H4 (cell line): ENCODE measurements around the gene ADGRL3. TPM values are rescaled to one million over a fixed set of nuclear protein-coding genes. Genes with fewer than 3 reads are reported as not detected.

ENCODE experiments used
- DNase-seq: peaks from one replicate; pipeline ENCODE4 v3.0.0-alpha.2; 2015; ENCODE audit warnings: low spot score
- total RNA-seq: library from RNA; depleted of rRNA; stranded (reverse); fragments of >200 nt; shearing (Covaris generic); gene quantifications from 2 replicates; pipeline ENCODE4 v1.2.3, GENCODE V29; 2014

Gene ADGRL3
- total RNA-seq, 1 experiment from 2014 or later, result not detected

DNA sequence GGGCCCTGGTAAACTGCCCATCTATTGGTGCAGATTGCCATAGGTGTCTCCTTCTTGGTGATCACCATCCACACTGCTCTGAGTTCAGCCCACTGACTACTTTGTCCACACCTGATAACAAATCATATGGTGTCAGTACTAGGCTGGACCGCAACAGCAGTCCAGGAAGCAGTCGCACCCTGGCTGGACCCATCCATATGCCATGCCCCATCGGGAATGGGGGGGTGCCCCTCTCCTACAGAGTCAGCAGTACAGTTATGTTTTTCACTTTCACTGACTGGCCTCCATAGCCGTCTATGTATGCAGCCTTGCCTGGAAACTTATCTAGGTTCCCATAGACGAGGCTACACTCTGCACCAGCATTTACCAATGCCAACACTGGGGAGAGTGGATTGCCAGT, 226.1 kb downstream of the ADGRL3 start:
- no peak for DNase-seq

DNA sequence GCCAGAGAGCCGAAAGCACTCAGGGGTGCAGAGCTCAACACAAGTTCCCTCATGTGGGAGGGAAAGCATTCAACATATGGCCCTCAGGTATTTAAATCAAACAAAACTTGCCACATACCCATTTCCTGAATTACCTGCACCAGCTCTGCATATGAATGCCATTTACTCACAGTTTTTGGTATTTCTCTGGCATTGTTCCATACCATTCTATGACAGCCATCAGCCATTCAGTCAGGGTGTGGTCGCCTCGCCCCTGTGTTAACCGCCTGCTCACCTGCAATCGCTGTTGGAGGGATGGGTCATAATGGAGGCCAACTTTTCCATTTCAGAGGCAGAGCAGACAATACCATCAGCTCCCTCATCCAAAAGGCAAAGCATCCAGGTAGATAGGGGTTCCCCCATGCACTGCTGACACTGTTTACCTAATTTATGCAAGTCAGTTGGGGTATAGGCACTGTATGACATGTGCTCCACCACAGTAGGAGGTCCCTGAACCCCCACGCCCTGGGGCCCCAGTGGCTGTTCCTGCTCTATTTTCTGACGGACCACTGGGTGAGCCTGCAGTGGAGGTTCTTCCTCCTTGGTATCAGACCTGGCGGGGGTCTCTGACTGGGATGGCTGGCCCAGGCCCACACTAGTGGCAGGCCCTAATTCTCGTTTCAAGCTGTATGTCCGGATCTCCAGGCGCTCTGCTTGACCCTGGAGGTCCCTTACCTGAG, 227.1 kb downstream of the ADGRL3 start:
- DNase-seq, result no peak

DNA sequence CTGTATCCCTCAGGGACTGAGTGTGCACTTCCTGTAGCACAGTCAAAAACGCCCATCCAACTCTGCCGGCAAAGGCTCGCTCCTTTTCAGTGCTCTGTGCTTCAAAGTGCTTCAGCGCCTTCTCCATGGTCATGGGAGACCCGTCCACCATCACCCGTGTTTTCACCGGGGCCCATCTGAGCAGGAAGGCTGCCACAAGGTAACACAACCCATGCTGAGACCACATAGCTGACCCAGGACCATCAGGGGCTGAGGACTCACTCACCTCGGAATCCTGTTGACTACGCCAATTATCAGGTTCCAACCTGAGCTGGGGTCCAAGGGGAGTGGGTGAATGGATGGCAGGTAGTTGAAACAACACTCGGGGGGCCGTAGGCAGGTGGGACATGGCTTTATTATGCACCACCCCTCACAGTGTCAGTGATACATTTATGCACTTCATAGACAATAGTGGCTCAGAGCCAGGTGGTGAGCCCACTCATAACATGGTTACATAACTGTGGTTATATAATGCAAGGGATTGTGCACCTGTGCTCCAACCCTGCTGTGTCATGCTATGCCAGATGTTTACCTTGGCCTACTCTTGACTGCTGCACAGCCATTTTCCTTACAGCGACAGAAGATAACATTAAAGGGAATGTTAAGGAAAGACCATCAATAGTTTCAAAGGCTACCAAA, 227.8 kb downstream of the ADGRL3 start:
- DNase-seq, result no peak

DNA sequence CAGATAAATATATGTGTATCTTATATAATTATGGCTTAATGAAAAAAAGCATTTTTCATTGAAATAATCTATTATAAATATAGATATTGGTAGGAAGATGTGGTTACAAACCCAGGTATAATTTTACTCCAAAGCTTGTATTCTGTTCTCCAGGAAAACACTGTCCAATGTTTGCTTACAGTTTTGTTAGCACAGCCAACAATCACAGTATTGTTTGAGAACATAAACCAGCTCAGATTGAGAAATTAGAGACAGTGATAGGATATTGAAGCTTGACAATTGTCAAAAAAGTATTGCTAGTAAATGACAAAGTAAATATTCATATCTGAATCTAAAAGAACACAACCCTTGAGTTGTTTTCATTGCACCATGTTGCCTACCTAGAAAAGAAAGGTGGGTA, 228.8 kb downstream of the ADGRL3 start:
- DNase-seq, result no peak

DNA sequence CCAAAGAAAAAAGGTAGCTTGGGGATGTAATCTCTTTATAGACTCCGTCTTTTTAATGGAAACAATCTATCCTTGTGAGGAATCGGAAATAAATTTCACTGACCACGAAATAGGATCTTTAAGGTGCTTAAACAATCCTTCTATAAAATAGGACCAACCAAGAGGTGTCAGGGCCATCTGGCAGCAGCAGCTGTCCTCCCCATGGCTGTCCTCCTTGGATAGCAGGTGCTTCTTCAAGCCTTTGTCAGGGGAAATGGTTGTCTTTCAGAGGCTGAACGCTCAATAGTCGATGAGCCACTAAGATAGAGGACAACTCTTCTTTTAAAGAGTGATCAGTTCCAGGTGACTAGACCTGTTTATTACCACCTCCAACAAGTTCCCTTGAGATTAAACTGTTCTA, 231.0 kb downstream of the ADGRL3 start:
- DNase-seq, result no peak

DNA sequence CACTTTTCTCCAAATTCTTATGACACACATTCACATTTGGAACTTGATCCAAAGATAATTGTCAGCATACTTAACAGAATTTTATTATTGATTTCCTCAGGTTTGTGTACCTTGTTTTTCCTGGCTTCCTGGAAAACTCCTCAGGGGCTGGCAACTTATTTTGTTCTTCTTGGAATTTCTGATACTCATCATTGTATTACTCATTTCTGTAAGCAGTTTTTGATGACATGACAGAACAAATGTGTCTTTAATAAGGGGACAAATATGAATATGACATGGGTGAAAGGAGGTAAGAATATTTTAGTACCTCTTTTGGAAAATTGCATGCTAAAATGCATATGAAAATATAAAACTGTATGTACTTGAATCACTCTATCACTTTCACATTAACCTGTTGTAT, 237.8 kb downstream of the ADGRL3 start:
- no peak for DNase-seq

DNA sequence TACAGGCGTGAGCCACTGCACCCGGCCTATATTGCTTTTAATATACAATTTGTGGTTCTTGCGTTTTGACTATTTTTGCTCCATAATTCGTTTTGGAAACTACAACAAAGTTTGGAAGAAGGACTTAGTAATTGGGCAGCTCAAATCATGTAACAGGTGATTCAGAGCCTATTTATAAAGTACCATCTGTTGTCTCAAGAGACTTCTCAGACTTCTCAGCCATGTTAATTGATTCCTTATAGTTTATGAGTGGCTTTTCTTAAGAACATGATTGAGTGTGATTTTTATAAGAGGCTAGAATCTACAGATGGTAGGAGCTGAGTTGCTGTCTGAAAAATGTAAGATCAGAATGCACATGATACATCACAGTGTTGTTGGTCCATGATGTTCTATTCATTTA, 240.2 kb downstream of the ADGRL3 start:
- DNase-seq, result no peak

DNA sequence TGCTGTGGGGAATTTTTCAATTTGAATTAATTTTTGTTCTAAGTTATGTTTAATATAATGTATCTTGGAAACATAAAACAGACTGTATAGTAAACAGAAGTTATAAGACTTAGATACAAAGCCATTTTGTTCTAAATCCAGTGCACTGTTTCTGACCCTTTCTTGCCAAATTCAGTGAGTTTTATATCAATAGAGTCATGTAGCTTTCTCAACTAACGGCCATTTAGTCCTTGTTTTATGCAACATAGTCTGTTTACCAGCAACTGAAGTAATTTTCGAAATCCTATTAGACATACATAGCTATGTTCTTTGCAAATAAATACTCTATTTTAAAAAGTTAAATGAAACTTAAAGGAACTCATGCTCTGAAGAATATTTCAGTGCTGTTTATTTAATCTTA, 242.8 kb downstream of the ADGRL3 start:
- no peak for DNase-seq

DNA sequence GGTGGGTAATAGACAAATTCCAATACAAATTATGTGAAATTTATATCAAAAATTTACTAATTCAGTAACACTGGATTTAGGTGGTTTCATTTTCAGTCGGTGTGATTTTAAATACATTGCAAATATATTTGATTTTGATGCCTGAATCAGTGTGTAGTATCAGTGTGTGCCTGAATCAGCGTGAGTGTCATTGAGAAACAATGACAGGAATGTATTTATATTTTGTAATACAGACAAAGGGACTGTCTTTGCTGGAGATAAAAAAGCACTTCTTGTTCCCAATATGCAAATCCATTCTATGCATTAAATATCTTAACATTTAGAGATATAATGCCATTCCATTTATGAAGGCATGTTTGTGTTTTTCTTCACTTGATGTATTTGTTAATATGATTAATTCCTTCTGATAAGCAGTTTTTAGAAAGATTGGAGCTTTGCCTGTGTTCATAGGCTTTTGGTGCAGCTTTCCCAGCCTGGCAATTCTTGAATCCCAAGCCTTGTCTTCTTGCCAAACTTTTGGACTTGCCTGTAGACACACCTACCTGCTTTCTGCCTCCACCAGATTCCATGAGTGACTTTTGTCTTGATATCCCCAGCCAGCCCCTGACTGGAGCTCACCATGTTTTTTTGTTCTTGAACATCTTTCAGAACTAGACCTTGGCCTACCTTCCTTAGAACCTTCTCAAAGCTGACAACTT, 243.8 kb downstream of the ADGRL3 start:
- no peak for DNase-seq

DNA sequence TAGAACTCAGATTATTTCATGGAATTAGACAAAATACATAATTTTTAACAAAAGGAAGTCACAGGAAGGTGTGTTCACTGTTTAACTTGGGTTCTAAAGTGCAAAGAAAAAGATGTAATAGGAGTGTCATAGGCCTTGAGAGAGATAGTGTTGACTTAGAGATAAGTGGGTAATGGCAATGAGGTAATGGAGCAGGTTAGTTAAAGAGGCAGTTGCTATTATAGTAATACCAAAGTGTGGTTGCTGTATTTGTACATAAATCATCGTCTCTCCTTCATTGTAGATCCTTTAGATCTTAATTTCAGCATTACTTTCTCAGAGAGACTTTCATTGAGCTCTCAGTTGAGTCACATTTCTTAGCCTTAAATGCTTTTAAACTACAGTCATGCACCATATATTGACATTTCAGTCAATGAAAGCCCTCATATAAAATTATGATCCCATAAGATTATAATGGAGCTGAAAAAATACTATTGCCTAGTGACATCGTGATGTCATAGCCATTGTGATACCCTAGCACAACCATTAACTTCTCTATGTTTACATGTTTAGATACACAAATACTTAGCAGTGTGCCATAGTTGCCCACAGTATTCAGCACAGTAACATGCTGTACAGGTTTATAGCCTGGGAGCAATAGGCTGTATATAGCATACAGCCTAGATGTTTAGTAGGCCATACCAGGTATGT, 245.4 kb downstream of the ADGRL3 start:
- no peak for DNase-seq

DNA sequence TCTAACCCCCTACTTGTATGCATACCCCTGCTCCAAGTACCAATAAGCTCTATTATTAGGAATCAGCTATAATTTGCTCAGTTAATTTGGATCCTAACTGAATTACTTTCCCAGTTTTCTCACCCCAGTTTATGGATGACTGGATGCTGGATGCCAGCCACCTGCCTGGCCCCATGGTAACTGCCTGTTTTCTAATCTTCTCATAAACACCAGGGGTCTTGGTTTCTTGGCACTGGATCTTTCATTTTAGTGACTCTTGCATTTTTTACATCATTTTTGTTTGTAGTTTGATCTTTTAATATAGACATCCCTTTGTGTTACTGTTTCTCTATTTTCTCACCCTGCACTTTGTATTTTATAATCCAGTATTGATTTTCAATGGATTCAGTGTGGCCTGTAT, 246.8 kb downstream of the ADGRL3 start:
- DNase-seq, result no peak

DNA sequence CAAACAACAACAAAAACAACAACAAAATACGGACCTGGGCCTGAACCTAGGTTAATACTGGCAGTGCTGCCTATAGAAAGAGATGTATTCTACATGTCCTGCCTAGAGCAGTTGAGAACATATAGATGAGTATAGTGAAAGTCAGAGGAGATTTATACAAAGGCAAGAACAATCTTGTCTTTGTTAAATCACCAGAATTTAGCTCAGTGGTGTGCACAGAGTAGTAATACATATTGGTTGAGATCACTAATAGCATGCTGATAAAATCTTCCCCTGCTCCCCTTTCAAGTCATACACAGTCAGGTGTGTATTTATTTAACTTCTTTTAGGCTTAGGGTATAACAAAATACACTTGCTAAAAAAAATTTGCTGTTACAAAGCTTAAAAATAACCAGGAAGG, 247.8 kb downstream of the ADGRL3 start:
- no peak for DNase-seq

DNA sequence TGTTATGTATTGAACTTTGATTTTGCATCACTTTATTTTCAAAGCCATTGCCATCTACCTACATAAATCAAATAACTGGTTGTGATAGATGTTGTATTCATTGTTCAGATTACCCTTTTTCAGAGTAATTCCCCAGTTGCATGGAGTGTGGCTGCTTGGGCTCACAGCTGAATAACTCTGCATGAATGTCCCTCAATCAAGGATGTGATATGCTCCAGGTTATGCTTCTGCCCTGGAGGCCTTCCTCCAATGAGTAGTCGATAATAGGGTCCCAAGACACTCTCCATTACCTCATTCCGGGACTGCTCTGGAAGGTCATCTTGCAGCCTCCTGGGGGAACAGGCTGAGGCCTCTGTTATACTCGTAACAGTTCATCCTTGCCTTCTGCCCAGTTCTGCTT, 251.8 kb downstream of the ADGRL3 start:
- no peak for DNase-seq

DNA sequence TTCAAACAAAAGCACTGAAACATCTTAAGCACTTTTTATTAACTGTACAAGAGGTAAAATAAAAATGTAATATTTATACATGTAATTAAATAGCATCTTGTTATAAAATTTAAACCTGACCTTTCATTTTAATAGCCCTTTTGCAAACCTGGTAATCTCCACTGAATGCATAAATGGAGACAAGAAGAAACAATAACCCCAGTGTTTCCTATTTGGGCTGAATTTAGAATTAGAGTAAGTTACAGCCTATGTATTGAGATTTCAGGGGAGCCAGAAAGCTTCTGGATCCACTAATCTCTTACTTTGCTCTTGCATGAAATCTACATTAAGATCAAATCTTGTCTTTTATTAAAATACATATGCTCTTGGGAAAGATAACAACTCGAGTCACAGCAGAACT, 261.8 kb downstream of the ADGRL3 start:
- no peak for DNase-seq

DNA sequence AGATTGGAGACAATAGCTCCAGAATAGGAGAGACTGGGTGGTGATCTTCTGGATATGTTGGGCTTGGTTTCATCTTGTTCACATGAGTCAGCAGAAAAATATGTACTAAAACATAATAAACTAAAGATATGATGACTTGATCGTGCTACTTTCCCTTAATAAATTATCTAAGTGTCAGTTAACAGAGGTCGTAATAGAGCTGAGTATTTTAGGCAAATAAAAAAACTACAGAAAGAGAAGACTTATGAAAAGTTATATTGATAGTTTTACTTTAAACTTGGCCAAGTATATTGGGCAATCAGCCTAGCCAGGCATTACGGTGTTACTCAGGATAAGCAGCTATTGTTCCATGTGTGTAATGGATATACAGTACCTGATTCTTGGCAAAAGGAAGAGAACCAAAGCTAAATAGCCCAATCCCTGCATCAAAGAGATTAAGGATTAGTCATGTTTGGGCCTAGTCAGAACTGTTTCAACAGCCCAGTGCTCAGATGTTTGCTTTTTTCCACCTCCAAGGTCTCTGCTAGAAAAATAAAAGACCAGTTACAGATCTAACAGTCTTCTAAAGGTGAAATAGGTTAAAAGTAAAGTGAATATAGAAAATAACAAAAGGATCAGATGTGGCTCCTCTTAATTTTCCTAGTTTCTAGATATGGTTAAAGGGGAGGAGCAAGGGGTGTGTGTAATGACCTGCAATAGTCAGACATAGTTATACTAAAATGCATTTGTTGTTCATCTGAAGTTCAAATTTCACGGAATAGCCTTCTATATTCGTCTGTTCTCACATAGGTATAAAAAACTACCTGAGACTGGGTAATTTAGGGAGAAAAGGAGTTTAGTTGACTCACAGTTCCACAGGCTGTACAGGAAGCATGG, 262.6 kb downstream of the ADGRL3 start:
- DNase-seq, result peak; percentile 46

DNA sequence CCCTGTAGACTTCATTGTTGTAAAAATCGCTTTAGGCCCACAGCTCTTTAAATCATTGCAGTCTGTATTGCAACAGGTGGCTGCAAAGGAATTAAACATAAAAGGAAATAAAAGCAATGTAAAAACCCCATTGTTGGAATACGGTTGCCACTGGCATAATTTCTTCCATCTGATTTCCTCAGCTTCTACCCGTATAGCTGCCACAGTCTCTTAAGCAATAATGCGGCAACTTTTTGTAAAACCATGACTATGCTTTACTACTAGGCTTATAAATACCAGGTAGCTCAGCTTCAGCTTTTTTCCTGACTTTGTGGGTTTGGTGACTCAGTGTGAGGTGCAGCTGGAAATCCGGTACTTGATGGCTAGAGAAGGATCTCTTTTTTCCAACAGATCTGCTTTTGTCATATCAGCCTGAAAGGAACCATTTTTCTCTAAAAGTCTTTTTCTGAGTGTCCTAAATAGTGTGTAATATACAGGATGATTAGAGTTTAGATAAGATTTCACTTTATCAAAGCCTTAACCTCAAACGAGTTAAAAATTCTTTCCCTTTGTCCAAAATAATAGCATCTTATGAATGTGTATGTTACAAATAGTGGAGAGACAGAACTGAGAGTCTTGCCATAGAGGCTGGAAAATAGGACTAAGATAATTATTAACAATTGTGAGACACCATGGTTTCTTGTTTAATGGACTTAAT, 268.0 kb downstream of the ADGRL3 start:
- DNase-seq, result peak; percentile 89

DNA sequence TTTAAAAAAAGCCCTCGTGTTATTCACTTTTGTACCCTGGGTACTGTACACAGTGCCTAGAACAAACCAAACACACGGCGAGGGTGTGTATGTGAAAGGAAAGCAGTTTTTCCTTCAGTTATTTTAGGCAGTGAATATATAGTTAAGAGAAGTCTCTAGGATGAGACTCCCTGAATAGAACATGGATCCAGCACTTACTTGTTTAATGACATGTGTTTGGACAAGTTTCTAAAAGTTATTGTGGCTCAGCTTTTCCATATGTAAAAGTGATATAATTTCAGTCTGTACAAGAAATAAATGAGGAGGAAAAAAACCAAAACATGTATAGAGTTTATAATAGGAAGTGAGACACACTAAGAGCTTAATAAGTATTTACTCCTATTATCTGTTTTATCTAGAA, 273.2 kb downstream of the ADGRL3 start:
- no peak for DNase-seq

DNA sequence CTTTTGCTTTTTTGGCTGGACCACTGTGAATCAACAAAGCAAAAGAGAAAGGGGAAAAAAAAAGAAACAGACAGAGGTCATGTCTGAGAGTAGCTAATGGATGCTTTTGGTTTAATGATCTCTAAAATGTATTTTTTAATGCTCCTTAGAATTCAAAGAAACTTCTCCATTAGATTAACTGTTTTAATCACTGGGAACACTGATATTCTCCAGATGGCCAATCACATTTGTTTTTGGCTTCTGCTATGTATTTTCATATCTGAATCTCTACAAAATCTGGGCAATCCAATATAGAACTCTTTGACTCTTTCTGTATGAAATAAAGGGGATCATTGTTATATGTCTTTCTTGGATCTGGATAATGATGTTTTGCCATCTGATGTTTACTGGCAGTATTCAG, 278.2 kb downstream of the ADGRL3 start:
- DNase-seq, result no peak

DNA sequence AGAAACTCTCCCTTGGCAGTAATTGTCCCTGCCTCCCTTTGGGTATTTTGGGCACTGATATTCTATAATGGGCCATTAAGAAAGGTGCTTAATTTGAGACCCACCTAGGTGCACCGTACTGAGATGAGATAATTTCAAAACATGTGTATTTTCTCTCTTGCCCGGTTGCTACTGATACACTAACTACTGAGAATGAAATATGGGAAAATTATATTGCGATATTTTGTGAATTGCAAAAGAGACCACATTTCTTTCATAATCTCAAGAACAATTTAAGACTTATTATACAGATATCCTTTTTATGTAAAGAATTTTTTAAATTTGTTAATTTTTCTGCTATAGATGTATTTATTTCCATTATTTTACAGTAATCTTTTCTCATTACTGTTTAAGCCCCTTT, 284.9 kb downstream of the ADGRL3 start:
- no peak for DNase-seq

DNA sequence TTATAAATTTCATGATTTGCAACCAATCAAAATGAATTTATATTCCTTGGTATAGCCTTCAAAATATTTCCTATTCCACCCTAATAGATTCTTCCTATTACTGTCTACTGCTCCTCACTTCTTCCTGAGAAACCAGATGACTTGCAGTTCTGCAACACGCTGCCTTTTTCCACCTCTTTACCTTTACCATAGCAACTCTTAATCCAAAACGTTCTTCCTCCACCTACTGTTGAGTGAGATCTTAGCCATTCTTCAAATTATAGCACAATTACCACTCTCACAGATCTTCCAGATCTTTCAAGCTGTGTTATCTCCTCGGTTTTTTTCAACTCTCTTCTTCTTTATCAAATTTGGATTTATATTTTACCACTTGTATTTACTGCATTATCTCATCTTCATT, 289.8 kb downstream of the ADGRL3 start:
- DNase-seq, result no peak

DNA sequence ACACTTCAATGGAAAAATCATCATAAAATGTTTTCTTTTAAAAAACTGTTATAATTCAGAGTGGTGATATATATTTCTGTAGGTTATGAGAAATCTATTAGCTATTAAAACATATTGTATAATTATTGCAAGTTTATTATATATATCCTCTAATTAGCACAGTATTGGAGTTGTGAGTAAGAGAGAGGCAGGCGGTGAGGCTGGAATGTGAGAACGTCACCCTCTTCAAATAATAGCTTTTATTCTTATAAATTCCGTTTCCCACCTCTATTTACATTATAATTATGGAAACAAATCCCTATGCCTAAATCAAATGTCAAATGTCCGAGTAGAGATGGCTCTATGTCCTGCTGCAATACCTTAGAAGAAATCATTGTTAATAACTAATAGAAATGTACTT, 292.9 kb downstream of the ADGRL3 start:
- no peak for DNase-seq
